Epithelial cell of esophagus (primary cell): Measurements from ENCODE around the gene ZNF236.

Source experiments
- DNase-seq: peaks from one replicate; pipeline ENCODE4 v3.0.0; 2010; ENCODE audit warnings: low read depth
- H3K4me3 ChIP-seq: 2 replicates; pipeline ENCODE4 v1.5.1; 2011; ENCODE audit warnings: mild to moderate bottlenecking, low read length, control low read depth
- TF ChIP-seq, protein P1 (sequence below): IDR thresholded peaks from 2 replicates; pipeline ENCODE4 v1.5.1; 2011; ENCODE audit warnings: low read depth, mild to moderate bottlenecking, low read length, control low read depth, inconsistent platforms; ENCODE audit not compliant: insufficient read depth; ENCODE audit errors: missing control alignments

ZNF236 gene

DNA sequence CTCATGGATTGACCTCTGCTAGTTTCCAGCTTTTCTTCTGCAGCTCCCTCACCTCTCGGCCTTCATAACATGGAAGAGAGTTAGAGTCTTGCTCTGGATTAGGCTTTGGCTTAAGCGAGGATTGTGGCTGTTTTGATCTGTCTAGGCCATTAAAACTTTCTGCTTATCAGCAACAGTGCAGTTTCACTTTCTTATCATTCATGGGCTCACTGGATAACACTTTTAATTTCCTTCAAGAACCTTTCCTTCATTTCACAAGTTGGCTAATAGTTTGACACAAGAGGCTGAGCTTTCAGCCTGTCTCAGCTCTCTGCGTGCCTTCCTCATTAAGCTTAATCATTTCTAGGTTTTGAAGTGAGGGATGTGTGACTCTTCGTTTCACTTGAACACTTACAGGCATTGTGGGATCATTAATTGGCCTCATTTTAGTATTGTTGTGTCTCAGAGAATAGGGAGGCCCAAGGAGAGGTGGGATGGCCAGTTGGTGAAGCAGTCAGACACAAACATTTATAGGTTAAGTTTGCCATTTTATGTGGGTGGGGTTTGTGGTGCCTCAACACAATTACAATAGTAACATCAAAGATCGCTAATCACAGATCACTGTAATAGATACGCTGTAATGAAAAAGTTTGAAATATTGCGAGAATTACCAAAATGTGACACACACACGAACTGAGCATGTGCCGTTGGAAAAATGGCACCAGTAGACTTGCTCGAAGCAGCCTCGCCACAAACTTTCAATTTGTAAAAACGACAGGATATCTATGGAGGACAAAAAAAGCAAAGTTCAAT lies 129.3 kb downstream of the ZNF236 start:
- no peak for DNase-seq
- H3K4me3 ChIP-seq, result no peak overlapping the region
- TF ChIP-seq, protein P1, sequence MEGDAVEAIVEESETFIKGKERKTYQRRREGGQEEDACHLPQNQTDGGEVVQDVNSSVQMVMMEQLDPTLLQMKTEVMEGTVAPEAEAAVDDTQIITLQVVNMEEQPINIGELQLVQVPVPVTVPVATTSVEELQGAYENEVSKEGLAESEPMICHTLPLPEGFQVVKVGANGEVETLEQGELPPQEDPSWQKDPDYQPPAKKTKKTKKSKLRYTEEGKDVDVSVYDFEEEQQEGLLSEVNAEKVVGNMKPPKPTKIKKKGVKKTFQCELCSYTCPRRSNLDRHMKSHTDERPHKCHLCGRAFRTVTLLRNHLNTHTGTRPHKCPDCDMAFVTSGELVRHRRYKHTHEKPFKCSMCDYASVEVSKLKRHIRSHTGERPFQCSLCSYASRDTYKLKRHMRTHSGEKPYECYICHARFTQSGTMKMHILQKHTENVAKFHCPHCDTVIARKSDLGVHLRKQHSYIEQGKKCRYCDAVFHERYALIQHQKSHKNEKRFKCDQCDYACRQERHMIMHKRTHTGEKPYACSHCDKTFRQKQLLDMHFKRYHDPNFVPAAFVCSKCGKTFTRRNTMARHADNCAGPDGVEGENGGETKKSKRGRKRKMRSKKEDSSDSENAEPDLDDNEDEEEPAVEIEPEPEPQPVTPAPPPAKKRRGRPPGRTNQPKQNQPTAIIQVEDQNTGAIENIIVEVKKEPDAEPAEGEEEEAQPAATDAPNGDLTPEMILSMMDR, result no peak

DNA sequence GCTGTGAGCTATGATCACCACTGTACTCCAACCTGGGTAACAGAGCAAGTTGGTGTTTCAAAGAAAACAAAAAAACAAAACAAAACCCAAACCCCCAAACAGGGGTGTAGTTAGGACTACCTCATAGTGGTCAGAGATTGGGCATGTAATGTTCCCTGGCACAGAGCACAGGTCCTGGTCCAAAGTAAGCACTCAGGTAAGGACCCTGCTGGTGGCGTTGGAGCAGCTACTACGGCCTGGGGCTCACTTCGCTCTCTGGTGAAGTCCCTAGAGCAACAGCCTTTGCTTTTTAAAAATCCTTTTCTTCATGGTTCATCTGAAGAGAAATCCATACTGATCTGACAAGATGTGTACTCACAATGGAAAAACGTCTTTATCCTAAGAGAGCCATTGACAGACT lies 130.4 kb downstream of the ZNF236 start:
- H3K4me3 ChIP-seq, result no peak overlapping the region
- TF ChIP-seq, protein P1, result no peak
- no peak for DNase-seq

DNA sequence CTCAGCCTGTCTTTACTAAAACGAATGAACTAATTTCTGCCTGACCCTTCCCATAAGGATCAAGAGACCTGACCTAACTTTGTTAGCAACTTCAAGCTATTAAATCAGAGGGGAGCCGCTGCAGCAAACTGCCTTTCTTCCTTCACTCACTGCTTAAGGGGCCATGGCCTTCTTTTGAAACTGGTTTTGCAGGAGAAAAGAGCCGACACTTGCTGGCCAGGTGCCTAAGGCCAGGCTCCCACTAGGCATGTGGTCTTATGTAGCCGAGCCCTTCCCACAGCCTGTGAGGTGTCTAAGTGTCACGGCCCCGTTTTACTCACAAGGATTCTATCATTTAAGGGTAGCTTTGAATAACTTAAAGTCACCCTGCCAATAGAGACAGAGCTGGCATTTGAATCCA lies 130.8 kb downstream of the ZNF236 start:
- no peak overlapping the region for H3K4me3 ChIP-seq
- TF ChIP-seq, protein P1, result no peak
- peak; percentile 11 for DNase-seq

DNA sequence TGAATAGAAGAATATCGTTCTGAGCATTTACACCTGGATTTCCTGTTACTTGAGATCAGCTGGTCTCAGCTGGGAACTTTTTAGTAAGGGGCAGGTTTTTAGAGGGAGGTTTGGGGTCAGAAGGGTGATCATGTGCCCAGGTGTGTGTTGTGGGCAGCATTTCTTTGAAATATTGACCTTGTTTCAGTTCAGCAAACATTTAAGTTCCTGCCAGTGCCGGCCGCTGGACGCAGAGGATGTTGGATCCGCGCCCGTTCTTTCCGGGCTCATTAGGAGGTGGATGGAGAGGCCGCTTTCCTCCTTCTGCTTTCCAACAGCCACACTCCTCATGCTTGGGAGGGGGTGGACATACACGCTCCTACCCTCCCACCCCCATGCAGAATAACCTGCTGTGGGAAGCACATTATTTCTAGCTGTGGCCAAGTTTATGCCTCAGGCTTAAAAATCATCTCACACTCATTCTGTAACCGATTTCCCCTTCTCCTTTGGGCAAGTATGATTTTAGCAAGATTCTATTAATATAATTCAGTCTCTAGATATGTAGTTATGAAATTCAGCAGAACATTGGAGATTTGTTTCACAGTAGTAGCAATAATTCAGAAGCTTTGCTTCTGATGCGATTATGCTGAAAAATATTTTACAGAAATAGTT lies 131.4 kb downstream of the ZNF236 start:
- TF ChIP-seq, protein P1, result no peak
- no peak for DNase-seq

DNA sequence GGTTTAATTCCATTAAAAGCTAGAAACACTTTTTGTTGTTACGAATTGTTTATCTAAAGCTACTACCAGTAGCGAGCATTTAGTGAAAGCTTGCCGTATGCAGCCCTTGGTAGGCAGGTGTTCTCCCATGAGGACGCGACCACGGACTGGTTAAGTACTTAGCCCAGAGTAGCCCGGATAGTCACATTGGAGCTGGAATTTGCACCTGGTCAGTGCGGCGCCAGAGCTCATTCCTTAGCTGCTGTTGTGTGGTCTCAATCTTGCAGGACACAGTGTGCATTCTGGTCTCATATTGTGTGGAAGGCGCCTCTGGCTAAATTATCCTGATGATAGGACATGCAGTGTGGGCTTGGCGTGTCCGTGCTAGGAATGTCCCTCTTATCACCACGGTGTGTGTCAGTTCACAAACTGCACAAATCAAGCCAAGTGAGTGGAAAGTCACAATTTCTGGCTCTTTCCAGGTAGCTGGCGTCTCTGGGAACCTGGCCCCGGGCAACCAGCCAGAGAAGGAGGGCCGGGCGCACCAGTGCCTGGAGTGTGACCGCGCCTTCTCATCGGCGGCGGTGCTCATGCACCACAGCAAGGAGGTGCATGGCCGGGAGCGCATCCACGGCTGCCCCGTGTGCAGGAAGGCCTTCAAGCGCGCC lies 133.3 kb downstream of the ZNF236 start:
- no peak overlapping the region for H3K4me3 ChIP-seq
- TF ChIP-seq, protein P1, result no peak
- DNase-seq, result no peak

More for the DNA sequence above, 131.4 kb downstream of the ZNF236 start:
- H3K4me3 ChIP-seq, result no peak overlapping the region

DNA sequence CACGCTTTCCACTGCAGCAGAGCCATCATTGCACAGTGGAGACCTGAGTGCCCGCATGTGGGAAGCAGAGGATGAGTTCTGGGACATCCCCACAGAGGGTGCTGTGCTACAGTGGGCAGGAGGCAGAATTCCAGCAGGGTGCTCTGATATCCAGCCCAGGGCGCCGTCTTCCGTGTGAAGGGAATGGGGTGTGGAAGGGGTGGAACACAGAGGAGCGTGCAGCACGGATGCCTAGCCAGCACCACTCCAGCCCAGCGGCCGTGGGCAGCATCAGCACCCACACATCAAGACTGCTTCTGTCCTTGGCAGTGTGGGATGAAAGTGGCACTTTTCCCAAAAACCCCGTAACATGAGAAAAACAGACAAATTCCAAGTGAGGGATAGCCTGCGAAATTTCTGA lies 134.3 kb downstream of the ZNF236 start:
- DNase-seq, result no peak
- TF ChIP-seq, protein P1, result no peak
- H3K4me3 ChIP-seq, result no peak overlapping the region
